Measurements from ENCODE around the gene GNG12.

Gene GNG12

GRCh38 chr1:67833602-67833940 is 304 bp upstream of the GNG12 start:
- H3K9me3 Mint-ChIP-seq, result no peaks in the 10 kb centered on the region
- peaks cover 14% of the 10 kb centered on the region for H3K27me3 Mint-ChIP-seq (ENCODE audit: low read depth, poor library complexity)
- H3K4me1 Mint-ChIP-seq, result peaks cover 78% of the 10 kb centered on the region
- H3K4me3 Mint-ChIP-seq, result peak overlapping the region; percentile 97
- no peak overlapping the region for H3K27ac Mint-ChIP-seq
- DNase-seq, result no peak
- TF ChIP-seq CTCF (IDR thresholded peaks at IDR 0.05), result no peak
- H3K36me3 Mint-ChIP-seq (ENCODE audit: low read depth), result peaks cover 2% of the 10 kb centered on the region

- H3K4me3 Mint-ChIP-seq, result peak overlapping the region; percentile 97
- TF ChIP-seq CTCF (IDR thresholded peaks at IDR 0.05), result no peak
- H3K4me1 Mint-ChIP-seq, result peaks cover 80% of the 10 kb centered on the region
- peaks cover 18% of the 10 kb centered on the region for H3K36me3 Mint-ChIP-seq (ENCODE audit: low read depth)
- H3K27me3 Mint-ChIP-seq (ENCODE audit: low read depth, poor library complexity), result peaks cover 14% of the 10 kb centered on the region
- peaks cover 5% of the 10 kb centered on the region for H3K9me3 Mint-ChIP-seq
- peak; percentile 52 for DNase-seq
- H3K27ac Mint-ChIP-seq, result peak overlapping the region; percentile 95
These were observed 1.3 kb downstream of the GNG12 start for GRCh38 chr1:67831850-67832513.

- Mint-ChIP-seq H3K9me3 (peaks cover 5% of the 10 kb centered on the region), H3K4me3 (peak overlapping the region; percentile 97), H3K4me1 (peaks cover 74% of the 10 kb centered on the region), H3K36me3 (ENCODE audit: low read depth) (peaks cover 20% of the 10 kb centered on the region), H3K27me3 (ENCODE audit: low read depth, poor library complexity) (peaks cover 14% of the 10 kb centered on the region), H3K27ac (peak overlapping the region; percentile 95)
- no peak for DNase-seq
- no peak for TF ChIP-seq CTCF (IDR thresholded peaks at IDR 0.05)
These were observed 2.1 kb downstream of the GNG12 start for GRCh38 chr1:67830928-67831830.

- Mint-ChIP-seq H3K36me3 (ENCODE audit: low read depth) (peaks cover 20% of the 10 kb centered on the region), H3K27ac (no peak overlapping the region), H3K27me3 (ENCODE audit: low read depth, poor library complexity) (peaks cover 9% of the 10 kb centered on the region), H3K9me3 (peaks cover 5% of the 10 kb centered on the region), H3K4me3 (peak overlapping the region; percentile 97), H3K4me1 (peaks cover 74% of the 10 kb centered on the region)
- DNase-seq, result no peak
- no peak for TF ChIP-seq CTCF (IDR thresholded peaks at IDR 0.05)
These were observed 3.0 kb downstream of the GNG12 start for GRCh38 chr1:67830226-67830625.

GRCh38 chr1:67827688-67828087 is 5.6 kb downstream of the GNG12 start:
- no peaks in the 10 kb centered on the region for H3K27me3 Mint-ChIP-seq (ENCODE audit: low read depth, poor library complexity)
- H3K27ac Mint-ChIP-seq, result peak overlapping the region; percentile 59

More at GRCh38 chr1:67827688-67828087, 5.6 kb downstream of the GNG12 start:
- Mint-ChIP-seq H3K4me3 (no peak overlapping the region), H3K4me1 (peaks cover 80% of the 10 kb centered on the region), H3K9me3 (peaks cover 5% of the 10 kb centered on the region), H3K36me3 (ENCODE audit: low read depth) (peaks cover 20% of the 10 kb centered on the region)
- DNase-seq, result no peak
- no peak for TF ChIP-seq CTCF (IDR thresholded peaks at IDR 0.05)

Measured in nephron progenitor cell (in vitro differentiated cells).